ENCODE results near the gene SEC16B.

SEC16B gene

GRCh38 chr1:177983077-177983476 is 13.2 kb upstream of the SEC16B start:
- Histone ChIP-seq H3K4me2 (ENCODE audit: low read length) (no peak overlapping the region), H3K79me2 (no peaks in the 10 kb centered on the region), H2AFZ (no peak overlapping the region), H3K27me3 (ENCODE audit: control insufficient read depth, insufficient read depth, low read length) (no peaks in the 10 kb centered on the region), H3K9me3 (ENCODE audit: control insufficient read depth, low read length) (no peaks in the 10 kb centered on the region), H3K4me1 (no peaks in the 10 kb centered on the region), H3K36me3 (ENCODE audit: control insufficient read depth, insufficient read depth, low read length) (no peaks in the 10 kb centered on the region), H3K9ac (no peak overlapping the region), H3K27ac (no peak overlapping the region), H3K4me3 (ENCODE audit: low read depth, low read length) (no peak overlapping the region)
- TF ChIP-seq, protein P1, sequence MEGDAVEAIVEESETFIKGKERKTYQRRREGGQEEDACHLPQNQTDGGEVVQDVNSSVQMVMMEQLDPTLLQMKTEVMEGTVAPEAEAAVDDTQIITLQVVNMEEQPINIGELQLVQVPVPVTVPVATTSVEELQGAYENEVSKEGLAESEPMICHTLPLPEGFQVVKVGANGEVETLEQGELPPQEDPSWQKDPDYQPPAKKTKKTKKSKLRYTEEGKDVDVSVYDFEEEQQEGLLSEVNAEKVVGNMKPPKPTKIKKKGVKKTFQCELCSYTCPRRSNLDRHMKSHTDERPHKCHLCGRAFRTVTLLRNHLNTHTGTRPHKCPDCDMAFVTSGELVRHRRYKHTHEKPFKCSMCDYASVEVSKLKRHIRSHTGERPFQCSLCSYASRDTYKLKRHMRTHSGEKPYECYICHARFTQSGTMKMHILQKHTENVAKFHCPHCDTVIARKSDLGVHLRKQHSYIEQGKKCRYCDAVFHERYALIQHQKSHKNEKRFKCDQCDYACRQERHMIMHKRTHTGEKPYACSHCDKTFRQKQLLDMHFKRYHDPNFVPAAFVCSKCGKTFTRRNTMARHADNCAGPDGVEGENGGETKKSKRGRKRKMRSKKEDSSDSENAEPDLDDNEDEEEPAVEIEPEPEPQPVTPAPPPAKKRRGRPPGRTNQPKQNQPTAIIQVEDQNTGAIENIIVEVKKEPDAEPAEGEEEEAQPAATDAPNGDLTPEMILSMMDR (IDR thresholded peaks at IDR 0.05): no peak

GRCh38 chr1:177981200-177981599 is 11.3 kb upstream of the SEC16B start:
- TF ChIP-seq, protein P1 (IDR thresholded peaks at IDR 0.05): no peak

DNA sequence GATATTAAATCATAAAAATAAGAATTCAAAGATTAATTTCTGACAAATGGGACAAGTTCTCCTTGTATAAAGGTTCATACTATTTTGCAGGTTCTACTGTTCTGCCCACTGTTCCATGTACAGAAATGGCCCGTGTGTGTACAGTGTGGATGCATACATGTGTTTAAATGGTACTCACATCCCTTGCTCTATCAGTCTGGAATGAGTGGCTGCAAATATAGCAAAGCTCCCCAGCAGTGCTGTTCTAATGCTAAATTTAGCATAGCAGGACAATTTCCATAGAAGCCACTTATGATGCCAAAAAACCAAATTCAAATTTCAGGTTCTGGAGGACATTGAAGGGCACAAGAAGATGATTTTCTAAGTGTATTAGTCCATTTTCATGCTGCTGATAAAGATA is 9.4 kb upstream of the SEC16B start:
- no peak overlapping the region for H3K4me3 ChIP-seq (ENCODE audit: low read depth, low read length)
- no peak overlapping the region for H2AFZ ChIP-seq
- no peak overlapping the region for H3K4me2 ChIP-seq (ENCODE audit: low read length)
- no peak overlapping the region for H3K27ac ChIP-seq
- H3K4me1 ChIP-seq: no peaks in the 10 kb centered on the region
- H3K79me2 ChIP-seq: no peaks in the 10 kb centered on the region
- no peak overlapping the region for H3K9ac ChIP-seq
- no peaks in the 10 kb centered on the region for H3K9me3 ChIP-seq (ENCODE audit: control insufficient read depth, low read length)
- TF ChIP-seq, protein P1 (IDR thresholded peaks at IDR 0.05): no peak
- no peaks in the 10 kb centered on the region for H3K36me3 ChIP-seq (ENCODE audit: control insufficient read depth, insufficient read depth, low read length)
- H3K27me3 ChIP-seq (ENCODE audit: control insufficient read depth, insufficient read depth, low read length): no peaks in the 10 kb centered on the region

More at GRCh38 chr1:177981200-177981599, 11.3 kb upstream of the SEC16B start:
- Histone ChIP-seq H3K4me1 (no peaks in the 10 kb centered on the region), H2AFZ (no peak overlapping the region), H3K9me3 (ENCODE audit: control insufficient read depth, low read length) (no peaks in the 10 kb centered on the region), H3K27me3 (ENCODE audit: control insufficient read depth, insufficient read depth, low read length) (no peaks in the 10 kb centered on the region), H3K79me2 (no peaks in the 10 kb centered on the region), H3K27ac (no peak overlapping the region), H3K4me2 (ENCODE audit: low read length) (no peak overlapping the region), H3K36me3 (ENCODE audit: control insufficient read depth, insufficient read depth, low read length) (no peaks in the 10 kb centered on the region), H3K4me3 (ENCODE audit: low read depth, low read length) (no peak overlapping the region), H3K9ac (no peak overlapping the region)

DNA sequence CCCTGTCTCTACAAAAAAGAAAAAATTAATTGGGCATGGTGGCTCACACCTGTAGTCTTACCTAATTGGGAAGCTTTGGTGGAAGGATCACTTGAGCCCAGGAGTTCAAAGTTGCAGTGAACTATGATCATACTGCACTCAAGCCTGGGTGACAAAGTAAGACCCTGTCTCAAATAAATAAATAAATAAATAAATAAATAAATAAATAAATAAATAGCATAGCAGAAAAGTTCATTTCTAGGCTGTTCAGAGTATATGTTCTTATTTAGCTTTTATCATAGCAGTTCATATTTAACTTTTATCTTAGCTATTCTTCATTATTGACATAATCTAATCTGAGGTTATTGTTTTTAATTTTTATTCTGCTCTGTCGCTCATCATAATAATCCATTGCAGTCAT is 8.7 kb upstream of the SEC16B start:
- no peak overlapping the region for H3K27ac ChIP-seq
- no peaks in the 10 kb centered on the region for H3K79me2 ChIP-seq
- H3K4me1 ChIP-seq: no peaks in the 10 kb centered on the region
- H2AFZ ChIP-seq: no peak overlapping the region
- H3K36me3 ChIP-seq (ENCODE audit: control insufficient read depth, insufficient read depth, low read length): no peaks in the 10 kb centered on the region
- no peaks in the 10 kb centered on the region for H3K9me3 ChIP-seq (ENCODE audit: control insufficient read depth, low read length)
- TF ChIP-seq, protein P1 (IDR thresholded peaks at IDR 0.05): no peak
- no peak overlapping the region for H3K4me3 ChIP-seq (ENCODE audit: low read depth, low read length)
- no peak overlapping the region for H3K4me2 ChIP-seq (ENCODE audit: low read length)
- no peak overlapping the region for H3K9ac ChIP-seq
- no peaks in the 10 kb centered on the region for H3K27me3 ChIP-seq (ENCODE audit: control insufficient read depth, insufficient read depth, low read length)

- H2AFZ ChIP-seq: no peak overlapping the region
These were observed 7.3 kb upstream of the SEC16B start for GRCh38 chr1:177977141-177977540.

More at GRCh38 chr1:177977141-177977540, 7.3 kb upstream of the SEC16B start:
- Histone ChIP-seq H3K79me2 (no peaks in the 10 kb centered on the region), H3K9ac (no peak overlapping the region), H3K4me1 (no peaks in the 10 kb centered on the region), H3K27me3 (ENCODE audit: control insufficient read depth, insufficient read depth, low read length) (no peaks in the 10 kb centered on the region), H3K9me3 (ENCODE audit: control insufficient read depth, low read length) (no peaks in the 10 kb centered on the region), H3K36me3 (ENCODE audit: control insufficient read depth, insufficient read depth, low read length) (no peaks in the 10 kb centered on the region), H3K27ac (no peak overlapping the region), H3K4me3 (ENCODE audit: low read depth, low read length) (no peak overlapping the region), H3K4me2 (ENCODE audit: low read length) (no peak overlapping the region)
- TF ChIP-seq, protein P1 (IDR thresholded peaks at IDR 0.05): no peak

All from parathyroid adenoma (tissue), 2 donors.